ENCODE data around the gene HLA-DOB.

GRCh38 chr6:32855467-32856174, 38.8 kb upstream of the HLA-DOB start:
- TF ChIP-seq ATF3 (IDR thresholded peaks at IDR 0.05) (no peak), POLR2AphosphoS5 (IDR thresholded peaks at IDR 0.05; ENCODE audit: low read depth, low read length) (no peak), REST (IDR thresholded peaks at IDR 0.05; ENCODE audit: low read depth) (no peak), POLR2A (IDR thresholded peaks at IDR 0.05; ENCODE audit: borderline replicate concordance, extremely low read depth, insufficient read depth, insufficient read length) (no peak), MAX (IDR thresholded peaks at IDR 0.05) (no peak), EZH2 (IDR thresholded peaks at IDR 0.05) (no peak), CTCF (IDR thresholded peaks at IDR 0.05 in 2 of 3, conservative IDR thresholded peaks at IDR 0.05 in 1 of 3; ENCODE audit: borderline replicate concordance in 1 of 3, insufficient read depth in 1 of 3, low read depth in 2 of 3, low read length in 2 of 3) (no peak)
